Smooth muscle cell (in vitro differentiated cells): ENCODE measurements around the gene UGT1A9. TPM values are rescaled to one million over a fixed set of nuclear protein-coding genes. Genes with fewer than 3 reads are reported as not detected.
"Not testable (repeated sequence)": the region's sequence is repeated elsewhere in the genome, so short reads cannot be mapped to it uniquely, and the experiment has no call there.

Source experiments
- DNase-seq: peaks from one replicate; lab custom pipeline; 2025; ENCODE audit not compliant: unreplicated experiment; lab: John Stamatoyannopoulos, UW
- H2AFZ ChIP-seq: fragments of 200-600 bp; sonication (generic); 2 replicates; pipeline ENCODE4 v1.6.0; 2016; ENCODE audit warnings: antibody characterized with exemption, low read depth, mild to moderate bottlenecking
- H3F3A ChIP-seq: fragments of 200-600 bp; sonication (generic); 2 replicates; pipeline ENCODE4 v1.6.0; 2017; ENCODE audit warnings: antibody characterized with exemption, low read depth
- H3K27ac ChIP-seq: fragments of 200-600 bp; sonication (generic); 2 replicates; pipeline ENCODE4 v1.5.1; 2016; ENCODE audit warnings: low read depth, mild to moderate bottlenecking
- H3K27me3 ChIP-seq: fragments of 200-600 bp; sonication (generic); 2 replicates; pipeline ENCODE4 v1.6.1; 2016; ENCODE audit warnings: low read depth, mild to moderate bottlenecking
- H3K36me3 ChIP-seq: fragments of 200-600 bp; sonication (generic); 2 replicates; pipeline ENCODE4 v1.5.1; 2016; ENCODE audit warnings: low read depth
- H3K4me1 ChIP-seq: fragments of 200-600 bp; sonication (generic); 2 replicates; pipeline ENCODE4 v1.5.1; 2016; ENCODE audit warnings: low read depth
- H3K4me2 ChIP-seq: fragments of 200-600 bp; sonication (generic); 2 replicates; pipeline ENCODE4 v1.6.0; 2016; ENCODE audit warnings: mild to moderate bottlenecking
- H3K4me3 ChIP-seq: fragments of 200-600 bp; sonication (generic); 2 replicates; pipeline ENCODE4 v1.5.1; 2016; ENCODE audit warnings: mild to moderate bottlenecking
- H3K79me2 ChIP-seq: fragments of 200-600 bp; sonication (generic); 2 replicates; pipeline ENCODE4 v1.6.0; 2016; ENCODE audit warnings: low read depth, mild to moderate bottlenecking
- H3K9ac ChIP-seq: fragments of 200-600 bp; sonication (generic); 2 replicates; pipeline ENCODE4 v1.6.0; 2016; ENCODE audit warnings: low read depth
- H3K9me3 ChIP-seq: fragments of 200-600 bp; sonication (generic); replicated peaks from 2 replicates; pipeline ENCODE4 v1.5.1; 2016; ENCODE audit warnings: low read depth
- H4K20me1 ChIP-seq: fragments of 200-600 bp; sonication (generic); 2 replicates; pipeline ENCODE4 v1.6.0; 2016; ENCODE audit warnings: low read depth
- WGBS: methylation state at CpG from one replicate; pipeline ENCODE4 v1.1.7; 2016; ENCODE audit warnings: low lambda C conversion rate; 5-methylcytosine and 5-hydroxymethylcytosine counted together
- polyA plus RNA-seq: library from polyadenylated mRNA; unstranded; fragments of >200 nt; fragmentation: Nextera tagmentation; extraction: Ambion mirVana; gene quantifications from 2 replicates; pipeline ENCODE4 v1.2.1, GENCODE V29; 2016
- total RNA-seq: library from RNA; depleted of rRNA; stranded (reverse); fragments of >200 nt; gene quantifications from 2 replicates; pipeline ENCODE4 v1.2.3, GENCODE V29; 2014
- TF ChIP-seq, protein P1 (sequence below): fragments of 200-600 bp; sonication (generic); IDR thresholded peaks from 2 replicates; pipeline ENCODE4 v1.5.1; 2017; ENCODE audit warnings: borderline replicate concordance, mild to moderate bottlenecking, antibody characterized with exemption; ENCODE audit not compliant: insufficient read depth, poor library complexity, severe bottlenecking

The UGT1A9 gene
- total and polyA plus RNA-seq, 2 experiments from 2014 or later, result not detected

DNA sequence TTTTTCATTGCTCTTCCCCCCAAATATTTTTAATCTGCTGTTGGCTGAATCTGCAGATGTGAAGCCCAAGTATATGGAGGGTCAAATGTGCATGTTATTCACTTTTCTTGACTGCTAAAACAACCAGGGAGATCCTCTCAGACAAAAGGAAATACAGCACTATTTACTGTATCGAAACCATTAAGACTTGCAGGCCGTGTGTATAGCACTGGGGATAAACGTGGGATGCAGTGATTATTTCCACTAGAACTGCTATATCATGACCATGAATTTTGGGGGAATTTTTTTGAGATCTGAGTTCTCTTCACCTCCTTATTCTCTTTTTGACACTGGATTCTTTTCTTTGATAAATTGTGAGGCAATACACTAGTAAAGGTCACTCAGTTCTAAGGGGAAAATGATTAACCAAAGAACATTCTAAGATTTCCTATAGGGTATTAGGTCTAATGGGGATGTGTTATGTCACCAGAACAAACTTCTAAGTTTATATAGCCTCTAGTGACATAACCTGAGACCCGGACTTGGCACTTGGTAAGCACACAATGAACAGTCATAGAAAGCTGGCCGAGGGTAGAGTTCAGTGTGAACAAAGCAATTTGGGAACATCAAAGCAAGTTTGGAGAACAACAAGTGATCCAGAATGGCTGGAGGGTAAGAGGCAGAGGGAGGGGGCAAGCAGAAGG lies 73.5 kb downstream of the UGT1A9 start:
- Histone ChIP-seq H3K4me1 (no peaks in the 10 kb centered on the region), H4K20me1 (no peaks in the 10 kb centered on the region), H3K36me3 (no peaks in the 10 kb centered on the region), H3K27ac (no peak overlapping the region), H3K9me3 (no peaks in the 10 kb centered on the region), H3K79me2 (no peaks in the 10 kb centered on the region), H3K9ac (no peak overlapping the region), H2AFZ (no peak overlapping the region), H3K4me3 (no peak overlapping the region), H3K4me2 (no peak overlapping the region), H3F3A (no peaks in the 10 kb centered on the region), H3K27me3 (no peaks in the 10 kb centered on the region)
- TF ChIP-seq, protein P1, sequence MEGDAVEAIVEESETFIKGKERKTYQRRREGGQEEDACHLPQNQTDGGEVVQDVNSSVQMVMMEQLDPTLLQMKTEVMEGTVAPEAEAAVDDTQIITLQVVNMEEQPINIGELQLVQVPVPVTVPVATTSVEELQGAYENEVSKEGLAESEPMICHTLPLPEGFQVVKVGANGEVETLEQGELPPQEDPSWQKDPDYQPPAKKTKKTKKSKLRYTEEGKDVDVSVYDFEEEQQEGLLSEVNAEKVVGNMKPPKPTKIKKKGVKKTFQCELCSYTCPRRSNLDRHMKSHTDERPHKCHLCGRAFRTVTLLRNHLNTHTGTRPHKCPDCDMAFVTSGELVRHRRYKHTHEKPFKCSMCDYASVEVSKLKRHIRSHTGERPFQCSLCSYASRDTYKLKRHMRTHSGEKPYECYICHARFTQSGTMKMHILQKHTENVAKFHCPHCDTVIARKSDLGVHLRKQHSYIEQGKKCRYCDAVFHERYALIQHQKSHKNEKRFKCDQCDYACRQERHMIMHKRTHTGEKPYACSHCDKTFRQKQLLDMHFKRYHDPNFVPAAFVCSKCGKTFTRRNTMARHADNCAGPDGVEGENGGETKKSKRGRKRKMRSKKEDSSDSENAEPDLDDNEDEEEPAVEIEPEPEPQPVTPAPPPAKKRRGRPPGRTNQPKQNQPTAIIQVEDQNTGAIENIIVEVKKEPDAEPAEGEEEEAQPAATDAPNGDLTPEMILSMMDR, result no peak
- whole genome bisulfite sequencing, result 88% methylated on average over 5 of the region's 5 CpGs
- no peak for DNase-seq

DNA sequence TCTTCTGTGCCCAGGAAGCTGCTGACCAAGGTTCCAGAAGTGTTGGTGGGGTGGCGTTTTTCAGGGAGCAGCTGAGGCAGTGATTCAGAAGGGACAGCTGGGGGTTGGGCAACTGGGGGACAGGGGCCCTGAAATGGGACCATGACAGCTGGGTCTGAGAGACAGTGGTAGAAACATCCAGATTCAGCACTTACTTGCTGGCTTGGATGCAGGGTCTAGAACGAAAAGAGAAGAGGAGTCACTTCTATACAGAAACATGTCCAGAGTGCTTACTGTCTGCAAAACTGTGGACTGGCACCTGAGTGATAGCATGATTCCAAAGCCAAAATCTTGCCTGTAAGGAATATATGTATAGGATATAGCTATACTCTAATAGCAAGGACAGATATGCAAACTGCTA lies 74.1 kb downstream of the UGT1A9 start:
- not testable (repeated sequence) for H3K27me3 ChIP-seq, H4K20me1 ChIP-seq, H3K9ac ChIP-seq, H3K27ac ChIP-seq, H3F3A ChIP-seq, H3K4me3 ChIP-seq, H3K9me3 ChIP-seq, H2AFZ ChIP-seq, DNase-seq, H3K4me2 ChIP-seq, H3K79me2 ChIP-seq, H3K36me3 ChIP-seq, H3K4me1 ChIP-seq
- 85% methylated on average over 2 of the region's 2 CpGs for WGBS

DNA sequence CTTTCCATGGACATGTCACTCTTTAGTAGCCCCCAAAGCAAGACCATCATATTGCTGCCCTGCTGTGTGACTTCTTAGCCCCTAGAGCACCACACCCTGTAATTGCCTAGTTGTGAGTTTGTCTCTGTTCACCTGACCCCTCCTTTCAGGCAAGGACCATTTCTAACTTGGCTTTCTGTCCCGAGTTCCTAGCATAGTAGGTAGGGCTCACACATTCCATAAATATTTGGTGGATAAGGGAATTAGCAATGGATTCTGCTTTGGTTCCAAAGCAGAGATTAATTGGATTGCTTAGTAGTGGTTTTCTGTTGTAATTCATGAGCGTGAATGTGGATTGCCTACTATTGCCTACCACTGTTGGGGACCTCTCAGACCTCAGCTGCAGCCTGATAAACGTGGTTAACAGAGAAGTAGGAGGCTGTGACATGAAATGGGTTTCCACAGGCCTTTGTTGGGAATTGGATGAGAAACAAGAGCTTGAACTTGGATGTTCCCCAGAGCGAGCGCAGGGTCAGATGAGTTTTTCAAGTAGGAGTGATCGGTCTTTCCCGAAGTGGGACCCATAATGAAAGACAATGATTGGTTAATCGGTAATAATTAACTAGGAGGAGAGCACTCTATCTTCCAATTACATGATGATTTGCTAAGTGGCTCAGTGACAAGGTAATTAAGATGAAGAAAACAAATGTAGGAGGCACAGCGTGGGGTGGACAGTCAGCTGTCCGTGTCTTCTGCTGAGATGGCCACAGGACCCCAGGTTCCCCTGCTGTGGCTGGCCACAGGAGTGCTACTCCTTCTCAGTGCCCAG lies 75.0 kb downstream of the UGT1A9 start:
- 83% methylated on average over 10 of the region's 10 CpGs for WGBS
- H3K4me1 ChIP-seq, result no peaks in the 10 kb centered on the region

DNA sequence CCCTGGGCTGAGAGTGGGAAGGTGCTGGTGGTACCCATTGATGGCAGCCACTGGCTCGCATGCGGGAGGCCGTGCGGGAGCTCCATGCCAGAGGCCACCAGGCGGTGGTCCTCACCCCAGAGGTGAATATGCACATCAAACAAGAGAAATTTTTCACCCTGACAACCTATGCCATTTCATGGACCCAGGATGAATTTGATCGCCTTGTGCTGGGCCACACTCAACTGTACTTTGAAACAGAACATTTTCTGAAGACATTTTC lies 75.5 kb downstream of the UGT1A9 start:
- no peak for DNase-seq
- Histone ChIP-seq H4K20me1 (no peaks in the 10 kb centered on the region), H3K4me2 (no peak overlapping the region), H3K27me3 (no peaks in the 10 kb centered on the region), H3F3A (no peaks in the 10 kb centered on the region), H3K27ac (no peak overlapping the region), H3K9ac (no peak overlapping the region), H3K9me3 (no peaks in the 10 kb centered on the region), H2AFZ (no peak overlapping the region), H3K79me2 (no peaks in the 10 kb centered on the region), H3K36me3 (no peaks in the 10 kb centered on the region), H3K4me1 (no peaks in the 10 kb centered on the region), H3K4me3 (no peak overlapping the region)
- WGBS, result 92% methylated on average over 6 of the region's 6 CpGs
- TF ChIP-seq, protein P1, result no peak

More for the DNA sequence above, 75.0 kb downstream of the UGT1A9 start:
- H3K36me3 ChIP-seq, result no peaks in the 10 kb centered on the region
- TF ChIP-seq, protein P1, result no peak
- H3K27me3 ChIP-seq, result no peaks in the 10 kb centered on the region
- no peak overlapping the region for H3K27ac ChIP-seq
- H3F3A ChIP-seq, result no peaks in the 10 kb centered on the region
- DNase-seq, result no peak
- H4K20me1 ChIP-seq, result no peaks in the 10 kb centered on the region
- no peak overlapping the region for H2AFZ ChIP-seq
- no peak overlapping the region for H3K4me3 ChIP-seq
- no peak overlapping the region for H3K9ac ChIP-seq
- H3K4me2 ChIP-seq, result no peak overlapping the region
- no peaks in the 10 kb centered on the region for H3K79me2 ChIP-seq
- H3K9me3 ChIP-seq, result no peaks in the 10 kb centered on the region

DNA sequence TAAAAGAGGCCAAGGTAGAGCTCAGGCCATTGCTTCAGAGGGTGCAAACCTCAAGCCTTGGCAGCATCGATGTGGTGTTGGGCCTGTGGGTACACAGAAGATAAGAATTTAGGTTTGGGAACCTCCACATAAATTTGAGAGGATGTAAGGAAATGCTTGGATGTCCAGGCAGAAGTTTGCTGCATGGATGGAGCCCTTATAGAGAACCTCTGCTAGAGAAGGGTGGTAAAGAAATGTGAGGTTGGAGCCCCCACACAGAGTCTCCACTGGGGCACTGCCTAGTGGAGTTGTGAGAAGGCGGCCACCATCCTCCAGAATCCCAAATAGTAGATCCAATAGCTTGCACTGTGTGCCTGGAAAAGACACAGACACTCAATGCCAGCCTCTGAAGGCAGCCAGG lies 79.0 kb downstream of the UGT1A9 start:
- not testable (repeated sequence) for H2AFZ ChIP-seq, DNase-seq, H3K27ac ChIP-seq, H3K27me3 ChIP-seq, H3K9ac ChIP-seq, H3K4me1 ChIP-seq, H3K4me2 ChIP-seq, H4K20me1 ChIP-seq, H3K9me3 ChIP-seq, H3F3A ChIP-seq, H3K79me2 ChIP-seq, H3K36me3 ChIP-seq, H3K4me3 ChIP-seq
- 72% methylated on average over 2 of the region's 2 CpGs for WGBS

DNA sequence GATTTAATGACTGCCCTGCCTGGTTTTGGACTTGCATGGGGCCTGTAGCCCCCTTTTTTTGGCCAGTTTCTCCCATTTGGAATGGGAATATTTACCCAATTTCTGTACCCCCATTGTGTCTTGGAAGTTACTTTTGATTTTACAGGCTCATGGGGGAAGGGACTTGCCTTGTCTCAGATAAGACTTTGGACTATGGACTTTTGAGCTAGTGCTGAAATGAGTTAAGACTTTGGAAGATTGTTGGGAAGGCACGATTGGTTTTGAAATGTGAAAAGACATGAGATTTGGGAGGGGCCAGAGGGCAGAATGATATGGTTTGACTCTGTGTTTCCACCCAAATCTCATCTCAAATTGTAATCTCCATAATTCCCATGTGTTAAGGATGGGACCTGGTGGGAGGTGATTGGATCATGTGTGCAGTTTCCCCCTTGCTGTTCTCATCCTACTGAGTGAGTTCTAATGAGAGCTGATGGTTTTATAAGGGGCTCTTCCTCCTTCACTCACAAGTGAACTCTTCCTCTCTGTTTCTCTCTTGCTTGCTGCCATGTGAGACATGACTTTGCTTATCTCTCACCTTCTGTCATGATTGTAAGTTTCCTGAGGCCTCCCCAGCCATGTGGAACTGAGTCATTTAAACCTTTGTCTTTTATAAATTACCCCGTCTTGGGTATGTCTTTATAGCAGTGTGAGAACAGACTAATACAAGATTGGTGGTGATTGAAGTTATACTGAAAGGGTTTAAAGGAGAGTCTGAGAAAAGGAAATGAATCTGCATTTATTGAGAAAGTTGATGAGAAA lies 79.7 kb downstream of the UGT1A9 start:
- not testable (repeated sequence) for H3K36me3 ChIP-seq, H3K27me3 ChIP-seq, DNase-seq, H3K4me3 ChIP-seq, H3K79me2 ChIP-seq, H3F3A ChIP-seq, H3K4me2 ChIP-seq, H2AFZ ChIP-seq, H3K9me3 ChIP-seq, H3K27ac ChIP-seq, H3K9ac ChIP-seq, H3K4me1 ChIP-seq, H4K20me1 ChIP-seq
- 67% methylated on average over 2 of the region's 2 CpGs for WGBS
